OCI-LY7 (cell line): ENCODE results near the gene SALL3. TPM values are rescaled to one million over a fixed set of nuclear protein-coding genes. Genes with fewer than 3 reads are reported as not detected.

ENCODE experiments used
- BruUV-seq: library from RNA; stranded (reverse); fragments of 400-500 nt; replicated peaks from 2 replicates; lab custom pipeline; 2021; lab: Mats Ljungman, UMichigan
- CTCF ChIA-PET: fragments of 300-600 bp; sonication (Branson Sonifier 250); formaldehyde crosslinking; loops from one replicate; lab custom pipeline; 2022; ENCODE audit warnings: antibody characterized with exemption; ENCODE audit not compliant: unreplicated experiment; lab: Charles Lee
- POLR2A ChIA-PET: fragments of 300-600 bp; sonication (Branson Sonifier 250); formaldehyde crosslinking; loops from one replicate; lab custom pipeline; 2022; ENCODE audit warnings: antibody characterized with exemption; lab: Charles Lee
- DNase-seq: peaks from one replicate; pipeline ENCODE4 v3.0.0-alpha.2; 2015; ENCODE audit warnings: low spot score
- H2AFZ ChIP-seq: fragments of 200-600 bp; sonication (generic), shearing (Covaris generic); 2 replicates; pipeline ENCODE4 v1.6.1; 2014; ENCODE audit warnings: mild to moderate bottlenecking, antibody characterized with exemption, low read length, moderate library complexity
- H3K27ac ChIP-seq: fragments of 200-600 bp; sonication (generic); 2 replicates; pipeline ENCODE4 v1.5.1; 2014; ENCODE audit warnings: mixed run types, low read depth, mild to moderate bottlenecking, moderate library complexity, low read length, inconsistent platforms; ENCODE audit not compliant: poor library complexity, severe bottlenecking
- H3K36me3 ChIP-seq: fragments of 200-600 bp; sonication (generic); 2 replicates; pipeline ENCODE4 v1.6.1; 2014; ENCODE audit warnings: mild to moderate bottlenecking, antibody characterized with exemption, low read length, moderate library complexity, mixed read lengths; ENCODE audit not compliant: insufficient read depth
- H3K4me1 ChIP-seq: fragments of 200-600 bp; sonication (generic); 2 replicates; pipeline ENCODE4 v1.5.1; 2014; ENCODE audit warnings: mild to moderate bottlenecking, low read length; ENCODE audit not compliant: insufficient read depth, poor library complexity, severe bottlenecking
- H3K4me2 ChIP-seq: fragments of 200-600 bp; sonication (generic); 2 replicates; pipeline ENCODE4 v1.6.1; 2014; ENCODE audit warnings: mild to moderate bottlenecking, low read length
- H3K4me3 ChIP-seq: fragments of 200-600 bp; sonication (generic); 2 replicates; pipeline ENCODE4 v1.5.1; 2014; ENCODE audit warnings: mild to moderate bottlenecking, low read depth, low read length; ENCODE audit not compliant: poor library complexity, severe bottlenecking
- H3K79me2 ChIP-seq: fragments of 200-600 bp; sonication (generic); 2 replicates; pipeline ENCODE4 v1.6.1; 2016; ENCODE audit warnings: low read depth, mild to moderate bottlenecking, low read length, moderate library complexity, mixed read lengths; ENCODE audit not compliant: insufficient read depth
- H3K9me2 ChIP-seq: fragments of 200-600 bp; sonication (generic); 2 replicates; pipeline ENCODE4 v1.6.1; 2016; ENCODE audit warnings: mild to moderate bottlenecking, low read length, mixed read lengths; ENCODE audit not compliant: insufficient read depth
- H3K9me3 ChIP-seq: fragments of 200-600 bp; sonication (generic); 2 replicates; pipeline ENCODE4 v1.6.1; 2014; ENCODE audit warnings: mild to moderate bottlenecking, mixed run types, low read length, mixed read lengths
- H4K20me1 ChIP-seq: fragments of 200-600 bp; sonication (generic); 2 replicates; pipeline ENCODE4 v1.6.1; 2014; ENCODE audit warnings: mild to moderate bottlenecking, antibody characterized with exemption, low read length, moderate library complexity, mixed read lengths; ENCODE audit not compliant: insufficient read depth
- EZH2phosphoT487 ChIP-seq: fragments of 200-600 bp; sonication (generic); IDR thresholded peaks from 2 replicates; pipeline ENCODE4 v1.6.1; 2018; ENCODE audit warnings: low read depth, borderline replicate concordance, mild to moderate bottlenecking, mixed run types, antibody characterized with exemption, low read length, moderate library complexity, mixed read lengths
- intact Hi-C: fragments of 100-400 bp; cut with micrococcal nuclease; formaldehyde crosslinking; loops from one replicate; pipeline ENCODE4 v1.10.0; 2022; ENCODE audit not compliant: unreplicated experiment
- total RNA-seq, 2 experiments: library from RNA; depleted of rRNA in 1 of 2; stranded (reverse); fragments of >200 nt in 1 of 2; shearing (Covaris generic) in 1 of 2; gene quantifications; 2 replicates each; pipeline ENCODE4 v1.2.3, GENCODE V29; 2014 to 2022
- TF ChIP-seq, protein P1 (sequence below): fragments of 200-600 bp; sonication (generic); conservative IDR thresholded peaks from 2 replicates; pipeline ENCODE4 v1.5.1; 2014; ENCODE audit warnings: mild to moderate bottlenecking, antibody characterized with exemption, low read length, moderate library complexity, mixed read lengths

Gene SALL3
- total RNA-seq, 2 experiments from 2014 or later: not detected

DNA sequence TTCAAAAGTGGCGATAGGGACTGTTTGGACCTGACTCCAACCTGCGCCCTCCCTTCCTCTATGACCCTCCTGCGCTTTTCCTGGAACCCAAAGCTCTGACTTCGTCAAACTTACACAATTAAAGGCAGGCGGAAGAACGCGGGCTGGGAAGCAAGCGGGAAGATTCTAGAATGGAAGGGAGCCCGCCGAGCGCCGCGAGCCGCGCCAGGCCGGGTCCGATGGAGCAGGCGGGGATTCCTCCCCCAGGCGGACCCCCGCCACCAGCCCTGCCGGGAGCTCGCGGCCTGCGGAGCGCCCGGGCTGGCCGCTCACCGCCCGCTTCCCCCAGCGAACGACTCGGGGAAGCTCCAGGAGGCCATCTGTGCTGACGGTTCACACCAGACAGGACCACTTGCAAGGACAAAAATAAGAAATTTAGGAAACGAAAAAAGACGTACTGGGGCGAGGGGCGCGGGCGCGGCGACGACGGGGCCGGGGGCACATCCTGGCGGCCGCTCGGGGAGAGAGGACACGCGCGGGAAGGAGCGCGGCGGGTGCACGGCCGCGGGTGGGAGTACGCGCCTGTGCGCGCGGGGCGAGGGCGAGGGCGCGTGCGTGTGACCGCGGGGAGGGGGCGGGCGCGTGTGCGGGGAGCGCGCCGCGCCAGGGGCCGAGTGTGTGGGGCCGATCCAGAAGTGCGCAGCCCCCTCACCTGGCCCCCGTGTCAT, 1.1 kb upstream of the SALL3 start:
- H3K79me2 ChIP-seq: no peaks in the 10 kb centered on the region
- no peak overlapping the region for H3K27ac ChIP-seq
- H3K4me1 ChIP-seq: no peaks in the 10 kb centered on the region
- no peak for DNase-seq
- no peaks in the 10 kb centered on the region for H4K20me1 ChIP-seq
- H3K4me3 ChIP-seq: no peak overlapping the region
- intact Hi-C loops: no loop called here
- CTCF ChIA-PET: no interaction called here
- H3K36me3 ChIP-seq: no peaks in the 10 kb centered on the region
- H2AFZ ChIP-seq: no peak overlapping the region
- no peak overlapping the region for H3K4me2 ChIP-seq
- no peak for TF ChIP-seq EZH2phosphoT487
- TF ChIP-seq, protein P1, sequence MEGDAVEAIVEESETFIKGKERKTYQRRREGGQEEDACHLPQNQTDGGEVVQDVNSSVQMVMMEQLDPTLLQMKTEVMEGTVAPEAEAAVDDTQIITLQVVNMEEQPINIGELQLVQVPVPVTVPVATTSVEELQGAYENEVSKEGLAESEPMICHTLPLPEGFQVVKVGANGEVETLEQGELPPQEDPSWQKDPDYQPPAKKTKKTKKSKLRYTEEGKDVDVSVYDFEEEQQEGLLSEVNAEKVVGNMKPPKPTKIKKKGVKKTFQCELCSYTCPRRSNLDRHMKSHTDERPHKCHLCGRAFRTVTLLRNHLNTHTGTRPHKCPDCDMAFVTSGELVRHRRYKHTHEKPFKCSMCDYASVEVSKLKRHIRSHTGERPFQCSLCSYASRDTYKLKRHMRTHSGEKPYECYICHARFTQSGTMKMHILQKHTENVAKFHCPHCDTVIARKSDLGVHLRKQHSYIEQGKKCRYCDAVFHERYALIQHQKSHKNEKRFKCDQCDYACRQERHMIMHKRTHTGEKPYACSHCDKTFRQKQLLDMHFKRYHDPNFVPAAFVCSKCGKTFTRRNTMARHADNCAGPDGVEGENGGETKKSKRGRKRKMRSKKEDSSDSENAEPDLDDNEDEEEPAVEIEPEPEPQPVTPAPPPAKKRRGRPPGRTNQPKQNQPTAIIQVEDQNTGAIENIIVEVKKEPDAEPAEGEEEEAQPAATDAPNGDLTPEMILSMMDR: no peak
- no peaks in the 10 kb centered on the region for H3K9me2 ChIP-seq
- no TSS peak for BruUV-seq
- POLR2A ChIA-PET: no interaction called here
- no peaks in the 10 kb centered on the region for H3K9me3 ChIP-seq

DNA sequence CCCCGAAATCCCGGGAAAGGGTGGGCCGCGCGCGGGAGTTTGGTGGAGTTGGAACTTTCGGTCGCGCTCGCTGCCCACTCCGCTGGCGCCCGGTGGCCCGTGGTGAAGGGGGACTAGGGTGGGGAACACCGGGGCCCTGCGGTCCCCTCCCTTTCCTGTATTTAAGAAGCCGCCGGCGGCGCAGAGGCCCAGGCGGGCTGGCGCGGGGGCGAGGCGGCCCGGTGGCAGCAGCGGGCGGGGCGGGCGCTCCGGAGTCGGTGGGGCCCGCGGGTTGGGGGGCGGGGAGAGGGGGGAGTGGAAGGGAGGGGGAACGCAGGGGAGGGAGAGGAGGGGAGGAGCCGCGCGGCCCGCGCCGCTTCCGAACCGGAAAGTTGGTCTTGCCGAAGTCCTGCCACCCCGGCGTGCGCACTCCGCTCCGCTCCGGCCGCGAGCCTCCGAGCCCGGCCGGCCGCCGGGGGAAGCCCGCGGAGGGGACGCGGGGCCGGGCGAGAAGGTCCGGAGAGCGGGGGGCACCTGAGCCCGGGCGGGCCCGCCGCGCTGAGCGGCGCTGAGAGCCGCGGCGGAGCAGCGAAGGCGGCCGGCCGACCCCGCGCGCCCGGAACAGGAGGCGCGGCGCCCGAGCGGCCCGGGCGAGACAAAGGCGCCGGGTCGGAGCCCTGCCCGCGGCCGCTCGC, 425 bp upstream of the SALL3 start:
- TF ChIP-seq, protein P1: no peak
- no peak for TF ChIP-seq EZH2phosphoT487
- no peaks in the 10 kb centered on the region for H3K9me3 ChIP-seq
- no peak overlapping the region for H2AFZ ChIP-seq
- DNase-seq: no peak
- no peak overlapping the region for H3K4me3 ChIP-seq
- no peak overlapping the region for H3K4me2 ChIP-seq
- intact Hi-C loops: no loop called here
- H3K36me3 ChIP-seq: no peaks in the 10 kb centered on the region
- no peaks in the 10 kb centered on the region for H4K20me1 ChIP-seq
- no peak overlapping the region for H3K27ac ChIP-seq
- H3K9me2 ChIP-seq: no peaks in the 10 kb centered on the region
- H3K79me2 ChIP-seq: no peaks in the 10 kb centered on the region
- BruUV-seq: no TSS peak
- POLR2A ChIA-PET: no interaction called here
- H3K4me1 ChIP-seq: no peaks in the 10 kb centered on the region
- CTCF ChIA-PET: no interaction called here

DNA sequence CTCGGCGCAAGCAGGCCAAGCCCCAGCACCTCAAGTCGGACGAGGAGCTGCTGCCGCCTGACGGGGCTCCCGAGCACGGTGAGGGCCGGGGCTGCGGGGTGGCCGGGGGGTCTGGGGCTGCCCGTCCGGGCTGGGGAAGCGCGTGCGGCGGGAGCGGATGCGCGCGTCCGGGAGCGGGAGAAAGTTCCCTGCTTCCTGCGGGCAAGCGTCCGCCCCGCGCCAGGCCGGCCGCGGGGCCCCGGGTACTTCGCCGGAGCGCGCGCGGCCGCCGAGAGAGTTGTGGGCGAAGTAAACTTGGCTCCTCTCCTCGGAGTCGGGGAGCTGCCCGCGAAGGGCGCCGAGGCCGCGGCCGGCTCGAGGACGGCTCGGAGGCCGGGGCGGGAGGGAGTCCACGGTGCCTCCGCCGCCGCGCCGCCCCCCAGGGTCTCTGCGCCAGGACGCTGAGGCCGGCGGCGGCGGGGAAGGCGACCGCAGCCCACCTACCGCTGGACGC, 707 bp downstream of the SALL3 start:
- no peak for TF ChIP-seq EZH2phosphoT487
- TF ChIP-seq, protein P1: no peak
- Histone ChIP-seq H3K4me1 (no peaks in the 10 kb centered on the region), H3K9me2 (no peaks in the 10 kb centered on the region), H3K27ac (no peak overlapping the region), H2AFZ (no peak overlapping the region), H3K4me3 (no peak overlapping the region), H3K9me3 (no peaks in the 10 kb centered on the region), H3K4me2 (no peak overlapping the region), H3K36me3 (no peaks in the 10 kb centered on the region), H4K20me1 (no peaks in the 10 kb centered on the region), H3K79me2 (no peaks in the 10 kb centered on the region)
- intact Hi-C loops: no loop called here
- DNase-seq: no peak
- ChIA-PET POLR2A (no interaction called here), CTCF (no interaction called here)
- no TSS peak for BruUV-seq
